GM20000 (cell line): ENCODE data around the gene IVD.

Source experiments
- DNase-seq: peaks from one replicate; pipeline ENCODE4 v3.0.0; 2012; ENCODE audit warnings: low spot score
- TF ChIP-seq, protein P1 (sequence below): IDR thresholded peaks from 2 replicates; pipeline ENCODE4 v1.5.1; 2012; ENCODE audit warnings: mild to moderate bottlenecking, control low read depth; ENCODE audit errors: extremely low read depth, missing control alignments

The IVD gene

GRCh38 chr15:40405501-40406381 is at the start of gene IVD:
Gene IVD, plus strand, starts transcription at chr15:40405795. Its CDS starts 33 bp downstream, at chr15:40405828.
- DNase-seq = peak; percentile 95
- TF ChIP-seq, protein P1, sequence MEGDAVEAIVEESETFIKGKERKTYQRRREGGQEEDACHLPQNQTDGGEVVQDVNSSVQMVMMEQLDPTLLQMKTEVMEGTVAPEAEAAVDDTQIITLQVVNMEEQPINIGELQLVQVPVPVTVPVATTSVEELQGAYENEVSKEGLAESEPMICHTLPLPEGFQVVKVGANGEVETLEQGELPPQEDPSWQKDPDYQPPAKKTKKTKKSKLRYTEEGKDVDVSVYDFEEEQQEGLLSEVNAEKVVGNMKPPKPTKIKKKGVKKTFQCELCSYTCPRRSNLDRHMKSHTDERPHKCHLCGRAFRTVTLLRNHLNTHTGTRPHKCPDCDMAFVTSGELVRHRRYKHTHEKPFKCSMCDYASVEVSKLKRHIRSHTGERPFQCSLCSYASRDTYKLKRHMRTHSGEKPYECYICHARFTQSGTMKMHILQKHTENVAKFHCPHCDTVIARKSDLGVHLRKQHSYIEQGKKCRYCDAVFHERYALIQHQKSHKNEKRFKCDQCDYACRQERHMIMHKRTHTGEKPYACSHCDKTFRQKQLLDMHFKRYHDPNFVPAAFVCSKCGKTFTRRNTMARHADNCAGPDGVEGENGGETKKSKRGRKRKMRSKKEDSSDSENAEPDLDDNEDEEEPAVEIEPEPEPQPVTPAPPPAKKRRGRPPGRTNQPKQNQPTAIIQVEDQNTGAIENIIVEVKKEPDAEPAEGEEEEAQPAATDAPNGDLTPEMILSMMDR = no peak

GRCh38 chr15:40355976-40356585 is 49.5 kb upstream of the IVD start:
- TF ChIP-seq, protein P1 = no peak
- no peak for DNase-seq

GRCh38 chr15:40357246-40357645 is 48.3 kb upstream of the IVD start:
- DNase-seq = no peak
- TF ChIP-seq, protein P1 = no peak

DNA sequence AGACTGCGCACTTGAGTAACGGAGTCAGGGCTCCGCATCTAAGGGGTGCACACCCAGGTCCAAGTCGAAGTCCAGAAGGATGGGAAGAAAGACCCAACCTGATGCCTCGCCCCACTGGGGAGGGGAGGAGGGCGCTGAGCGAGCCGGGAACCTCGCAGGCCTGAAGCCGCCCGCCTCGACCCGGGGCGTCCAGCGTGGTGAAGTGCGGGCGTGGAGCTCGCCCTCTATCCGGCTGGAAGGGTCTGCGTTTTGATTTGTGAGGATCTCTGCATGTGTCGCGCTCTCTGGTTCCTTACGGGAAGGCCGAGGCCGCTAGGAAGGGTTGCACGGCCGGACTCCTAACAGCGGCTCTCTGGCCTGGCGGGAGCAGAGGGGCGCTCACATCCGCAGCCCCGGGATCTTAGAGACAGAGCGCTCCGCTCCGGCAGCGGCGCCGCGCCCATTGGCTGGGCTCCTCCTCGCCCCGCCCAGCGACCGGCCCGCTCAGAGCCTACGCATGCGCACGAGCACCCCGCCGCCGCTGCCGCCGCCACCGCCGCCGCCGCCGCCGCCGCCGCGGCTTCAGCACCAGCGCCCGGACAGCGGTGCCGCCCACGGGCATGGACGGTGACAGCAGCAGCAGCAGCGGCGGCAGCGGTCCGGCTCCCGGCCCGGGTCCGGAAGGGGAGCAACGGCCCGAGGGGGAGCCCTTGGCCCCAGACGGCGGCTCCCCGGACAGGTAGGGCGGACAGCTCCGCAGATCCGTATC is 47.7 kb upstream of the IVD start, which contains the start of gene DISP2:
Gene DISP2, plus strand, starts transcription at position 497 of the 748 bp plus-strand sequence. Its CDS starts 103 bp downstream, at position 600.
- peak; percentile 100 for DNase-seq
- TF ChIP-seq, protein P1 = no peak

DNA sequence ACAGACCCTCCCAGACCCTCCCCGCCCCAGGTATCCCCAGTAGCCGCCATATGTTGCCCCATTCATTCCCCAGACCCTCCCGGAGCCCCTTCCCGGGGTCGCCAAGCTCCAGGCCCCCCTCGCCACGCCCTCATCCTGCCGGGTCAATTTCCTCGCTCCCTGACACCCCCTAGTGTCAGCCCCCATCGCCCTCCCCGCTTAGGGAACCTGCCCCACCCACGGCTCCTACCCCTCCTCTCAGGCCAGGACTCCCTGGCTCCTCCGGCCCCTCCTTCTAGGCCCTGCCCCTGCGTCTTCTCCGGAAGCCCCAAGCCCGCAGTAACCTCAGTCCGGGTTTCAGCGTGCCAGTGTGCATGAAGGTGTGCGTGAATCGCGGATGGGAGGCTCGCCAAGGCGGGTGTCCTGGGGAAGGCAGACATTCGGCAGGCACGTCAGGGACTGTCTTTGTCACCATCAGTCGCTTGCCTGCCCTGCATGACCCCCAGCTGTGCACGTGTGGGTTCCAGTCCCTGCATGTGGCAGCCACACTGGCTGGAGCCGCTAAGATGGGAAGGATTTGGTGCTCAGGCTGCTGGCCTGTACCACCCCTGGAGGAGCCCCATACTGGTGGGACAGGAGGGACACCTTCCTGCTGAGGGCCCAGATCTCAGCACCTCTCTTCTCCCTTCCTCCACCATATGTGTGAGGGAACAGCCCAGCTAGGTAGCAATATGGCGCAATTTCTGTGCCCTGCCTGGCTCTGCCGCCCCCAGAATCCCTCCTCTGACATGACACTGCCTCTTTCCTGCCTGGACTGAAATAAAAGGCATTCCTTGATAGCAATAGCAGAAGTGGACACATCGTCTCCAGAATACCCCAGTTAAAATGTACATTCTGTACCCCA is 46.9 kb upstream of the IVD start:
- no peak for DNase-seq
- TF ChIP-seq, protein P1 = no peak

DNA sequence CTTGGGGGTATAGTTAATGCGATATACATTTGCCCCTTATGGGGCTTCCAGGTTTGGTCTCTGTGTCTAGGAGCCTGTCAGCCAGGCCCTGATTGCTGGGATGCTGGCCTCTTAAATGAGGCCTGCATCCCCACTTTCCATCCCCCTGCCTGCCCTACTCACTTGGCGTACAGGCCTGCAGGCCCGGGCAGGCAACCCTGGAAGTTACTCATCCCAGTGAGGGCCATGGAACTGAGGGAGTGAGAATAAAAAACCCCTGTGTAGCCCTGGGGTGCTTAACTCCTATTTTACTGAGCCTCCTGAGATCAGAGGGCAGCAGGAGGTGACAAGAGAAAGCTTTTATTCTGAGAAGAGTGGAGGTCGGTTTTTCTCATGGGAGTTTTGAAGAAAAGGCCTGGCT is 45.6 kb upstream of the IVD start:
- DNase-seq = no peak
- TF ChIP-seq, protein P1 = no peak
